NCI-H2227 (cell line): ENCODE measurements around the gene CPT2.
A peak's percentile ranks its signal among the peaks of the same experiment; 100 is the strongest.
"Not testable (repeated sequence)": the region's sequence is repeated elsewhere in the genome, so short reads cannot be mapped to it uniquely, and the experiment has no call there.

Source experiments
- DNase-seq: peaks from one replicate; lab custom pipeline; 2025; ENCODE audit not compliant: unreplicated experiment; lab: John Stamatoyannopoulos, UW

Gene CPT2

GRCh38 chr1:53182111-53182593, 14.5 kb upstream of the CPT2 start:
- DNase-seq, result peak; percentile 87

DNA sequence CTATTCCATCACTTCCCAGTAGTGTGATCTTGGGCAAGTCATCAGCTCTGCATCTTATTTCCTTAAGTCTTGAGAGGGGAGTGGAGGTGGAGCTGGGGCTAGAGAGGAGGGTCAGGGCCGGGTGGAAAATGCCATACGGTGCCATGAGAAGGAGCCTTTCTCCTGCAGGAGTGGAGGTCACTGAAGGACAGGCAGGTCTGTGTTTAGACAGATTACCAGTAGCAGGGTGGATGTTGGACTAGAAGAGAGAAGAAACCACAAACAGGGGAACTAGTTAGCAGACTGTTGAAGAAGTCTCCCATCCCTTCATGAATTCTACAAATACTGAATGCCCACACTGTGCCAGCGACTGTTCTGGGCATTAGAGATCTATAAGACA, 13.9 kb upstream of the CPT2 start:
- no peak for DNase-seq

GRCh38 chr1:53183095-53183990, 13.3 kb upstream of the CPT2 start:
- DNase-seq, result no peak

- DNase-seq, result not testable (repeated sequence)
Observed at GRCh38 chr1:53185955-53186297, 10.7 kb upstream of the CPT2 start.

DNA sequence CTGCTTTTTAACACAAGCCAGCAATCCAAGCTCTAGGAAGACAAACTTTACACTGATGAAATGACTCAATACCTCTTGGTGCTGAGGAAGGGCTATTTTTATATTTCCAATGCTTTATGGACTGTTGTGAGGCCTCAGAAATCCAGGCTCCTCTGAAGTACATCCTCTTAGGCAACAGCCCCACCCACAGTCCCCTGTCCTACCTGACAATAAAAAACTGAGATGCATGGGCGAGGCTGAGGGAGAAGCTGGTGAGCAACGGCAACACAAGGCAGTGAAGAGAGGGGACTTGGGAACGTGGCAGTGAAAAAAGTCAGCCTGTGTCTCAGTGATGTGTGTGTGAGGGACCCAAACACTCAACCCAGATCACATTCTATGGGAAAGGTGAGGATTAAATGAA, 10.1 kb upstream of the CPT2 start:
- DNase-seq, result no peak

DNA sequence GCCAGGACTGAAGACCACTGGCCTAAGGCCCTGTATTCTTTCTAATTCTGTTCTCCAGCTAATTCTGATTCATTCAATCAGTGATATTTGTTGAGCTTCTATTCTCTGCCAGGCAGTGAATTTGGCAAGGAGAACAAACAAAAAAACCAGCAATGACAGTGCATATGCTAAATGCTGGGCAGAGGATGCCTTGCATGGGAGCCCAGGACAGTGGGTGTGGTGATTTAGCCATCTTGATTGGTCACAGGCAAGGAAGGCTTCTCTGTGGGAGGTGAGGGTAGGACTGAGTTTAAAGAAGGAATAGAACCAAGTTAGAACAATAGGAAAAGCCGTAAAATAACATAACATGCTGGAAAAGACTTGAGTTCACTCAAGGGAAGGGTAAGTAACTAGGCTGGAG, 9.2 kb upstream of the CPT2 start:
- no peak for DNase-seq

GRCh38 chr1:53188099-53188498, 8.5 kb upstream of the CPT2 start:
- no peak for DNase-seq

- no peak for DNase-seq
Observed at GRCh38 chr1:53189061-53189460, 7.6 kb upstream of the CPT2 start.

DNA sequence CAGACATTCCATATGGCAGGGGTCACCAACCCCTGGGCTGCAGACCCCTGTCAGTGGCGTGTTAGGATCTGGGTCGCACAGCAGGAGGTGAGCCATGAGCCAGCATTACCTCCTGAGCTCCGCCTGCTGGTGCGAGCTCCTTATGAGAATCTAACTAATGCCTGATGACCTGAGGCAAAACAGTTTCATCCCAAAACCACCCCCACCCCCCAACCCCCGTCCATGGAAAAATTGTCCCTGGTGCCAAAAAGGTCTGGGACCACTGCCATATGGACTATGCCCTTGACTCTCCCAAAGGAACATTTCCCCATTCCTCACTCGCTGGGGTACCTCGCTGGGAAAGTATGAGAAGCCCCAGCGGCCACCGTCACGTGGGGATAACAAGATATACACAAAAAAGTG, 6.4 kb upstream of the CPT2 start:
- no peak for DNase-seq

GRCh38 chr1:53195246-53196016, 1.2 kb upstream of the CPT2 start:
- DNase-seq, result no peak

GRCh38 chr1:53196017-53196484, 573 bp upstream of the CPT2 start:
- DNase-seq, result no peak

DNA sequence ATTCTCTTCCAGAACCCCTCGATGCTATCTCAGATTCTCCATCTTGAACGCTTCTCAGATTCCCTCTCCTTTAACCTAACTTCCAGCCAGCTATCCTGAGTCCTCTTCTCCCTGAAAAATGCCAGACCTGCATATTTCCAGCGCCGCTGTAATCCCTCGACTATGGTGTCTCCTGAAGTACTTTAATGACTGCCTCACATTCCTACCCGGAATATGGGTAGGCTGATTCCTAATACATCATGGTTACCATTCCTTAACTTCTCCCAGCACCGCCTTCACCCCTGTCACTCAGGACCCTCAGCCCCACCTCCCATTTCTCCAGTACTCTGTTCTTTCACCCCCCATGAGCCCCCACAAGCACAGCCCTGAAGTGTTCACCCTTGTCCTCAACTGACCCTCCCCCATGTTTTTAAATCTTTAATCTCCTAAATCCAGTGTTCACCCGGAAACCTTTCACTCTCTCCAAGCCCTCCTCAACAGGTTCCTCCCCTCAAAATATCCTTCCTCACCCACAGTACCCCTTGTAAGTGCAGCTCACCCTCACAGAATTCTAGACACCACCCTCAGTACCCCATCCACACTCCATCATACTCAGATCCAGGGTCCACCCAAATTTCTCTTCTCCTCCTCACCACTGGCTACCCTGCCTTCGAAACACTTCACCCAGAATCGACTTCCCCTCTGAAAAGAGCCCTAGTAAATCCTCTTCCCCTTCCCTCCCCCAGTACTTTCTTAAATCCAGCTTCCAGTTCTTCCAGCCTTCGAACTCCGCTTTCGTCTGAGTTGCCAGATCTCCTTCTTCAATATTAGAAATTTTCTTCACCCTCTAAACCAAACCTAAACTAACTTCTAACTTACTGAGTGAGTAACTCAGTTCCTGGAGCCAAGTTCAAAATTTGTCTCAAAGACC, 922 bp downstream of the CPT2 start:
- no peak for DNase-seq

- no peak for DNase-seq
Observed at GRCh38 chr1:53198241-53198651, 1.6 kb downstream of the CPT2 start.

DNA sequence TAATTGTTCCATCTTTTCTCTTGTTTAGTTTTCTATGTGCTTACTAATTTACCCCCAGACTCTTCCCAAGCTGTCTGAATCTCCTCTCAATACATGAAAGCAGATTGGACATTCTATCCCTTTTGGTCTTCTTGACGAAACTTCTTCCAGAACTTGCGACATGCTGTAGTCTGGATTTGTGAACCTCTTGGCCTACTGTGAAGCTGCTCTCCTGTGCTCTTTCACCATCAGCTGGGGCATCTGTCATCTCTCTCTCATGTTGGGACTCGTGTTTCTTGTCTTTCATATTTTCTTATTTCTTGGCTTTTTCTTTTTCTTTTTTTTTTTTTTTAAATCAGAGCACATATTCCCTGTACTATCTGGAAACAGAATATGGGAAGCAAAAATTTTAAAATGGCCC, 6.8 kb downstream of the CPT2 start:
- no peak for DNase-seq

DNA sequence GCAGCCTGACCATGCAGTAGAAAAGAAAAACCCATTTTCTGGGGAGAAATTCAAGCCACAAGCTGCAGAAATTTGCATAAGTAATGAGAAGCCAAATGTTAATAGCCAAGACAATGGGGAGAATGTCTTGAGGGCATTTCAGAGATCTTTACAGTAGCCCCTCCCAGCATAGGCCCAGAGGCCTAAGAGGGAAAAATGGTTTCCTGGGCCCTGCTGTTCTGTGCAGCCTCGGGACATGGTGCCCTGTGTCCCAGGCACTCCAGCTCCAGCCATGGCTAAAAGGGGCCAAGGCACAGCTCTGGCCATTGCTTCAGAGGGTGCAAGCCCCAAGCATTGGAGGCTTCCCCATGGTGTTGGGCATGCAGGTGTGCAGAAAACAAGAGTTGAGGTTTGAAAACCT, 8.9 kb downstream of the CPT2 start:
- not testable (repeated sequence) for DNase-seq

DNA sequence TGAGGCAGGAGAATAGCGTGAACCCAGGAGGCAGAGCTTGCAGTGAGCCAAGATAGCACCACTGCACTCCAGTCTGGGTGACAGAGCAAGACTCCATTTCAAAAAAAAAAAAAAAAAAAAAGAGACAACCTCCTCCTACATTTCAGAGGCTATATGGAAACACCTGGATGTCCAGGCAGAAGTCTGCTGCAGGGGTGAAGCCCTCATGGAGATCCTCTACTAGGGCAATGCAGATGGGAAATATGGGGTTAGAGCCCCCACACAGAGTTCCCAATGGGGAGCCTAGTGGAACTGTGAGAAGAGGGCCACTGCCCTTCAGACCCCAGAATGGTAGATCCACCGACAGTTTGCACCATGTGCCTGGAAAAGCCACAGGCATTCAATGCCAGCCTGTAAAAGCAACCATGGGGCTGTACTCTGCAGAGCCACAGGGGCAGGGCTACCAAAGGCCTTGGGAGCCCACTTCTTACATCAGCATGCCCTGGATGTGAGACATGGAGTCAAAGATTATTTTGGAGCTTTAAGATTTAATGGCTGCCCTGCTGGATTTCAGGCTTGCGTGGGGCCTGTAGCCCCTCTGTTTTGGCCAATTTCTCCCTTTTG, 9.6 kb downstream of the CPT2 start:
- peak; percentile 32 for DNase-seq

DNA sequence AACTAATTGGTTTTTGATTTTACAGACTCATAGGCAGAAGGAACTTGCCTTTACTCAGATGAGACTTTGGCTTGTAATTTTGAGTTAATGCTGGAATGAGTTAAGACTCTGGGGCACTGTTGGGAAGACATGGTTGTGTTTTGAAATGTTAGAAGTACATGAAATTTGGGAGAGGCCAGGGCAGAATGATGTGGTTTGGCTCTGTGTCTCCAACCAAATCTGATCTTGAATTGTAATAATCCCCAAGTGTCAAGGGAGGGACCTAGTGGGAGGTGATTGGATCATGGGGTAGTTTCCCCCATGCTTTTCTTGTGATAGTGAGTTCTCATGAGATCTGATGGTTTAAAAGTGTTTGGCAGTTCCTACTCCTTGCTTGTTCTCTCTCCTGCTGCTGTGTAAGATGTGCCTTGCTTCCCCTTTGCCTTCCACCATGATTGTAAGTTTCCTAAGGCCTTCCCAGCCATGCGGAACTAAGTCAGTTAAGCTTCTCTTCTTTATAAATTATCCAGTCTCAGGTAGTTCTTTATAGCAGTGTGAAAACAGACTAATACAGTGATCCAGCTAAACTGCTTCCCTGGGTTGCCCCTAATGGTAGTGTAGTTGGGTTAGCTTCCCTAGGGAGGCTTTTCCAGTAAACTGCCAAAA, 10.2 kb downstream of the CPT2 start:
- DNase-seq, result no peak

GRCh38 chr1:53207726-53208125, 11.1 kb downstream of the CPT2 start:
- DNase-seq, result no peak

DNA sequence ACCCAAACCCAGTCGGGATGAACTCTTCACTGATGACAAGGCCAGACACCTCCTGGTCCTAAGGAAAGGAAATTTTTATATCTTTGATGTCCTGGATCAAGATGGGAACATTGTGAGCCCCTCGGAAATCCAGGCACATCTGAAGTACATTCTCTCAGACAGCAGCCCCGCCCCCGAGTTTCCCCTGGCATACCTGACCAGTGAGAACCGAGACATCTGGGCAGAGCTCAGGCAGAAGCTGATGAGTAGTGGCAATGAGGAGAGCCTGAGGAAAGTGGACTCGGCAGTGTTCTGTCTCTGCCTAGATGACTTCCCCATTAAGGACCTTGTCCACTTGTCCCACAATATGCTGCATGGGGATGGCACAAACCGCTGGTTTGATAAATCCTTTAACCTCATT, 13.7 kb downstream of the CPT2 start:
- no peak for DNase-seq

DNA sequence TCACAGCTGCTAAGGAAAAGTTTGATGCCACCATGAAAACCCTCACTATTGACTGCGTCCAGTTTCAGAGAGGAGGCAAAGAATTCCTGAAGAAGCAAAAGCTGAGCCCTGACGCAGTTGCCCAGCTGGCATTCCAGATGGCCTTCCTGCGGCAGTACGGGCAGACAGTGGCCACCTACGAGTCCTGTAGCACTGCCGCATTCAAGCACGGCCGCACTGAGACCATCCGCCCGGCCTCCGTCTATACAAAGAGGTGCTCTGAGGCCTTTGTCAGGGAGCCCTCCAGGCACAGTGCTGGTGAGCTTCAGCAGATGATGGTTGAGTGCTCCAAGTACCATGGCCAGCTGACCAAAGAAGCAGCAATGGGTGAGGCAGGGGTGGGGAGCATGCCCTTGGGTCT, 14.3 kb downstream of the CPT2 start:
- DNase-seq, result no peak
